Esophagus muscularis mucosa (tissue), 4 donors: ENCODE data around the gene IMP4.

Experiments used
- EP300 ChIP-seq: sonication (generic); formaldehyde crosslinking; IDR thresholded peaks from one replicate; pipeline ENCODE4 v1.6.1; 2017; ENCODE audit warnings: antibody characterized with exemption
- POLR2A ChIP-seq: fragments of 450-650 bp; IDR thresholded peaks from one replicate; pipeline ENCODE4 v1.6.1; 2017; ENCODE audit warnings: antibody characterized with exemption, moderate library complexity, mild to moderate bottlenecking, low read depth
- POLR2AphosphoS5 ChIP-seq, 2 donors: sonication (generic); formaldehyde crosslinking; IDR thresholded peaks; one replicate each; pipeline ENCODE4 v1.6.1; 2017; ENCODE audit warnings: antibody characterized with exemption in 2 of 2
- TF ChIP-seq, protein P1 (sequence below), 3 experiments: fragments of 200-600 bp in 2 of 3; fragments of 450-650 bp in 1 of 3; sonication (generic) in 2 of 3; IDR thresholded peaks; one replicate each; pipeline ENCODE4 v1.5.1; 2017 to 2019; ENCODE audit warnings: antibody characterized with exemption in 3 of 3, mild to moderate bottlenecking in 2 of 3, moderate library complexity in 1 of 3

DNA sequence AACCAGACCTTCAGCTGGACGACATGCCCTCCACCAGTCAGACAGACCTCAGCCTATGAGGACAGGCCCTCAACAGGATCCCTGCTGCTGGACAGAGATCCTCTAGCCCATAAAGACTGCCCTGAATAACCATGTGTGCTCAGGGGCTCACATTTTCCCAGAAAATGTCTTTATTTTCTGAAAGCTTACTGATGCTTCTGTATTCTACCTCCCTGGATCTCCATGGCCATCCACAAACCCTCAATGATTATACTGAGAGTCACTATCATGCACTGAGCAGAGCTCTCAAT lies 11.4 kb downstream of the IMP4 start:
- TF ChIP-seq POLR2A (no peak), POLR2AphosphoS5 (IDR thresholded peaks at IDR 0.05) (no peak), EP300 (no peak)
- TF ChIP-seq, protein P1, sequence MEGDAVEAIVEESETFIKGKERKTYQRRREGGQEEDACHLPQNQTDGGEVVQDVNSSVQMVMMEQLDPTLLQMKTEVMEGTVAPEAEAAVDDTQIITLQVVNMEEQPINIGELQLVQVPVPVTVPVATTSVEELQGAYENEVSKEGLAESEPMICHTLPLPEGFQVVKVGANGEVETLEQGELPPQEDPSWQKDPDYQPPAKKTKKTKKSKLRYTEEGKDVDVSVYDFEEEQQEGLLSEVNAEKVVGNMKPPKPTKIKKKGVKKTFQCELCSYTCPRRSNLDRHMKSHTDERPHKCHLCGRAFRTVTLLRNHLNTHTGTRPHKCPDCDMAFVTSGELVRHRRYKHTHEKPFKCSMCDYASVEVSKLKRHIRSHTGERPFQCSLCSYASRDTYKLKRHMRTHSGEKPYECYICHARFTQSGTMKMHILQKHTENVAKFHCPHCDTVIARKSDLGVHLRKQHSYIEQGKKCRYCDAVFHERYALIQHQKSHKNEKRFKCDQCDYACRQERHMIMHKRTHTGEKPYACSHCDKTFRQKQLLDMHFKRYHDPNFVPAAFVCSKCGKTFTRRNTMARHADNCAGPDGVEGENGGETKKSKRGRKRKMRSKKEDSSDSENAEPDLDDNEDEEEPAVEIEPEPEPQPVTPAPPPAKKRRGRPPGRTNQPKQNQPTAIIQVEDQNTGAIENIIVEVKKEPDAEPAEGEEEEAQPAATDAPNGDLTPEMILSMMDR (IDR thresholded peaks at IDR 0.05), result no peak
